Measurements from ENCODE around the gene KRTAP10-6.
"Not testable (repeated sequence)": the region's sequence is repeated elsewhere in the genome, so short reads cannot be mapped to it uniquely, and the experiment has no call there.

The KRTAP10-6 gene

DNA sequence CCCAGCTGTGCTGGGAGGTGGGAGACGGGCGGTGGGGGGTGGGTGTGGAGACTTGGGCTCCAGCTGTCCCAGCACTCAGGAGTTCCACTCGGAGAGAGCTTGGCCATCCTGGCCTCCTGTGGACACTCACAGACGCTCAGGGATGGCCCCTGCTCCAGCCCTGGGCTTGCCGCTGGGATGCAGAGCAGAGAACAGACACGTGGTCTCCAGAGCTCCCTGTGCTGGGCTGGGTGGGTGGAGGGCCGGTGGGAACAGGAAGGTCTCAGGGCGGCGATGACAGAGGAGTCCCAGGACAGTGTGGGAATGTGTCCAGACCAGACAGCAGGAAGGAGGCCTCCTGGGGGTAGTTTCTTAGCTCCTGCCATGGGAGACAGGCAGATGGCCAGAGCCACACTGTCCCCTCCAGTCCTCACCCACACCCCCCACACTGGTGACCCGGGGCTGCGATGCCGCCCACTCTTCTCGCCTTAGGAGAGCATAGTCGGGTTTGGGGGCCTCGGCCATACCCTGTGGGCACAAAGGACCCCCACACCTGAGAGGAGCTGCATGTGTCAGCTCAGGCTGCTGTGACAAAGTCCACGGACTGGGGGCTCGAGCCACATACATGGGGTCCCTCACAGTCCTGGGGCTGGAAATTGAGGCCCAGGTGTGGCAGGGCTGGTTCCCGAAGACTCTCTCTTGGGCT, 36.5 kb upstream of the KRTAP10-6 start:
- DNase-seq (ENCODE audit: insufficient read length, low spot score) (no peak), FAIRE-seq (no peak)
- TF ChIP-seq TAF1 (IDR thresholded peaks at IDR 0.05; ENCODE audit: low read depth, low read length) (no peak), POLR2AphosphoS5 (IDR thresholded peaks at IDR 0.05; ENCODE audit: low read depth, low read length) (no peak), POLR2A (IDR thresholded peaks at IDR 0.05; ENCODE audit: low read depth, low read length) (no peak), PAX5 (IDR thresholded peaks at IDR 0.05; ENCODE audit: insufficient read depth, low read length, severe bottlenecking) (no peak), POU2F2 (IDR thresholded peaks at IDR 0.05; ENCODE audit: low read depth, low read length) (no peak), SPI1 (IDR thresholded peaks at IDR 0.05; ENCODE audit: low read depth, low read length) (no peak)

- FAIRE-seq; DNase-seq (ENCODE audit: insufficient read length, low spot score): not testable (repeated sequence)
Observed at GRCh38 chr21:44627831-44628233, 35.5 kb upstream of the KRTAP10-6 start.

DNA sequence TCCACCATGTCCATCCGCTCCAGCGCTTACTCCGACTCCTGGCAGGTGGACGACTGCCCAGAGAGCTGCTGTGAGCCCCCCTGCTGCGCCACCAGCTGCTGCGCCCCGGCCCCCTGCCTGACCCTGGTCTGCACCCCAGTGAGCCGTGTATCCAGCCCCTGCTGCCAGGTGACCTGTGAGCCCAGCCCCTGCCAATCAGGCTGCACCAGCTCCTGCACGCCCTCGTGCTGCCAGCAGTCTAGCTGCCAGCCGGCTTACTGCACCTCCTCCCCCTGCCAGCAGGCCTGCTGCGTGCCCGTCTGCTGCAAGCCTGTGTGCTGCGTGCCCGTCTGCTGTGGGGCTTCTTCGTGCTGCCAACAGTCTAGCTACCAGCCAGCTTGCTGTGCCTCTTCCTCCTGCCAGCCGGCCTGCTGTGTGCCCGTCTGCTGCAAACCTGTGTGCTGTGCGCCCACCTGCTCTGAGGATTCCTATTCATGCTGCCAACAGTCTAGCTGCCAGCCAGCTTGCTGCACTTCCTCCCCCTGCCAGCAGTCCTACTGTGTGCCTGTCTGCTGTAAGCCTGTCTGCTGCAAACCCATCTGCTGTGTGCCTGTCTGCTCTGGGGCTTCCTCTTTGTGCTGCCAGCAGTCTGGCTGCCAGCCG, 35.0 kb upstream of the KRTAP10-6 start:
- FAIRE-seq; DNase-seq (ENCODE audit: insufficient read length, low spot score): not testable (repeated sequence)

DNA sequence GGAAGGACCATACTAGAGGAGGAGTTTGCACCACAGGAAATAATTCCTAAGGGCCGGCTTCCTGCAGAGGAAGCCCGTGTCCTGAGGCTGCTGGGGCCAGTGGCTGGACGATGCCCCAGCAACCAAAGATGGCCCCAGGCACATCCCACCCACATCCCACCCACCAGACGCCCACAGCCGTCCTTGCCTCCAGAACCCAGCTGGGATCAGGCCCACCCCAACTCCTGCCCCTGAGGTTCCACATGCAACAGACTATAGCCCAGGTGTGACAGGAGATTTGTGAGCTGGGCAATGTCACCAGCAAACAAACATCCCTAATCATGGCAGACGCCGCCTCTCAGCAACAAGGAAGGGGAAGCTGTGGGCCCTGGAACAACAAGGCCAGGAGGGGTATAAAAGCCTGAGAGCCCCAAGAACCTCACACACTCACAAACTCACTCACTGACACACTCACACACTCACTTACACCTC, 34.4 kb upstream of the KRTAP10-6 start, which contains the start of gene KRTAP10-9:
Gene KRTAP10-9, plus strand, starts transcription at position 421 of the 471 bp plus-strand sequence. CDS start 79 bp downstream, outside the sequence.
- FAIRE-seq (no peak), DNase-seq (ENCODE audit: insufficient read length, low spot score) (no peak)
- no peak for TF ChIP-seq POLR2A (IDR thresholded peaks at IDR 0.05; ENCODE audit: low read depth, low read length)
- no peak for TF ChIP-seq POU2F2 (IDR thresholded peaks at IDR 0.05; ENCODE audit: low read depth, low read length)
- TF ChIP-seq PAX5 (IDR thresholded peaks at IDR 0.05; ENCODE audit: insufficient read depth, low read length, severe bottlenecking), result no peak
- no peak for TF ChIP-seq SPI1 (IDR thresholded peaks at IDR 0.05; ENCODE audit: low read depth, low read length)
- TF ChIP-seq POLR2AphosphoS5 (IDR thresholded peaks at IDR 0.05; ENCODE audit: low read depth, low read length), result no peak
- TF ChIP-seq TAF1 (IDR thresholded peaks at IDR 0.05; ENCODE audit: low read depth, low read length), result no peak

DNA sequence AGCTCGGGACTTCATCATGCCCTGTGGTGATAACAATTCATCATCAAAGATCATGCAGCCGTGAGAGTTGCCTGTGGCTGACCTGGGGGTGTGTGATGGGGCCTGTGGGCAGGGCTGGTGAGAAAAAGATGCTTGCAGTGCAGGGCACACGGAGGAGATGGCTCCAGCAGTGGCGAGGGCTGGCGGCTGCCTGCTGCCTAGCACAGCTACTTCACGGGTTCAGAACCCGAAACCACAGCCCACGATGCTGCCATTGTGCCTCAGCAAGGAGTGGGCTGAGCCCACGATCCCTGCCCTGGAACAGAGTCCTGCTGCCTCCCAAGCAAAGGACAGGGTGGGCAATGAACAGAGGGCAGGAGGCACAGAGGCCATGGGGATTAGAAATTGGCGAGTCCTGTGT, 34.0 kb upstream of the KRTAP10-6 start:
- no peak for TF ChIP-seq SPI1 (IDR thresholded peaks at IDR 0.05; ENCODE audit: low read depth, low read length)
- no peak for TF ChIP-seq POLR2A (IDR thresholded peaks at IDR 0.05; ENCODE audit: low read depth, low read length)
- no peak for TF ChIP-seq POLR2AphosphoS5 (IDR thresholded peaks at IDR 0.05; ENCODE audit: low read depth, low read length)
- no peak for TF ChIP-seq PAX5 (IDR thresholded peaks at IDR 0.05; ENCODE audit: insufficient read depth, low read length, severe bottlenecking)
- no peak for TF ChIP-seq TAF1 (IDR thresholded peaks at IDR 0.05; ENCODE audit: low read depth, low read length)
- no peak for TF ChIP-seq POU2F2 (IDR thresholded peaks at IDR 0.05; ENCODE audit: low read depth, low read length)
- no peak for DNase-seq (ENCODE audit: insufficient read length, low spot score)
- FAIRE-seq, result no peak

- FAIRE-seq (no peak), DNase-seq (ENCODE audit: insufficient read length, low spot score) (no peak)
- TF ChIP-seq SPI1 (IDR thresholded peaks at IDR 0.05; ENCODE audit: low read depth, low read length) (no peak), PAX5 (IDR thresholded peaks at IDR 0.05; ENCODE audit: insufficient read depth, low read length, severe bottlenecking) (no peak), POLR2A (IDR thresholded peaks at IDR 0.05; ENCODE audit: low read depth, low read length) (no peak), POU2F2 (IDR thresholded peaks at IDR 0.05; ENCODE audit: low read depth, low read length) (no peak), TAF1 (IDR thresholded peaks at IDR 0.05; ENCODE audit: low read depth, low read length) (no peak), POLR2AphosphoS5 (IDR thresholded peaks at IDR 0.05; ENCODE audit: low read depth, low read length) (no peak)
Observed at GRCh38 chr21:44625756-44626155, 33.5 kb upstream of the KRTAP10-6 start.

- DNase-seq (ENCODE audit: insufficient read length, low spot score) (no peak), FAIRE-seq (no peak)
- TF ChIP-seq PAX5 (IDR thresholded peaks at IDR 0.05; ENCODE audit: insufficient read depth, low read length, severe bottlenecking) (no peak), TAF1 (IDR thresholded peaks at IDR 0.05; ENCODE audit: low read depth, low read length) (no peak), POLR2AphosphoS5 (IDR thresholded peaks at IDR 0.05; ENCODE audit: low read depth, low read length) (no peak), POU2F2 (IDR thresholded peaks at IDR 0.05; ENCODE audit: low read depth, low read length) (no peak), SPI1 (IDR thresholded peaks at IDR 0.05; ENCODE audit: low read depth, low read length) (no peak), POLR2A (IDR thresholded peaks at IDR 0.05; ENCODE audit: low read depth, low read length) (no peak)
Observed at GRCh38 chr21:44623575-44623974, 31.3 kb upstream of the KRTAP10-6 start.

GRCh38 chr21:44619886-44620285, 27.6 kb upstream of the KRTAP10-6 start:
- FAIRE-seq (no peak), DNase-seq (ENCODE audit: insufficient read length, low spot score) (no peak)
- TF ChIP-seq SPI1 (IDR thresholded peaks at IDR 0.05; ENCODE audit: low read depth, low read length), result no peak
- TF ChIP-seq POLR2AphosphoS5 (IDR thresholded peaks at IDR 0.05; ENCODE audit: low read depth, low read length), result no peak
- no peak for TF ChIP-seq POLR2A (IDR thresholded peaks at IDR 0.05; ENCODE audit: low read depth, low read length)
- TF ChIP-seq POU2F2 (IDR thresholded peaks at IDR 0.05; ENCODE audit: low read depth, low read length), result no peak
- TF ChIP-seq PAX5 (IDR thresholded peaks at IDR 0.05; ENCODE audit: insufficient read depth, low read length, severe bottlenecking), result no peak
- TF ChIP-seq TAF1 (IDR thresholded peaks at IDR 0.05; ENCODE audit: low read depth, low read length), result no peak

GRCh38 chr21:44618909-44619308, 26.6 kb upstream of the KRTAP10-6 start:
- DNase-seq (ENCODE audit: insufficient read length, low spot score) (no peak), FAIRE-seq (no peak)
- TF ChIP-seq TAF1 (IDR thresholded peaks at IDR 0.05; ENCODE audit: low read depth, low read length) (no peak), SPI1 (IDR thresholded peaks at IDR 0.05; ENCODE audit: low read depth, low read length) (no peak), PAX5 (IDR thresholded peaks at IDR 0.05; ENCODE audit: insufficient read depth, low read length, severe bottlenecking) (no peak), POLR2AphosphoS5 (IDR thresholded peaks at IDR 0.05; ENCODE audit: low read depth, low read length) (no peak), POU2F2 (IDR thresholded peaks at IDR 0.05; ENCODE audit: low read depth, low read length) (no peak), POLR2A (IDR thresholded peaks at IDR 0.05; ENCODE audit: low read depth, low read length) (no peak)

GRCh38 chr21:44618504-44618903, 26.2 kb upstream of the KRTAP10-6 start:
- TF ChIP-seq SPI1 (IDR thresholded peaks at IDR 0.05; ENCODE audit: low read depth, low read length) (no peak), TAF1 (IDR thresholded peaks at IDR 0.05; ENCODE audit: low read depth, low read length) (no peak), POLR2A (IDR thresholded peaks at IDR 0.05; ENCODE audit: low read depth, low read length) (no peak), POLR2AphosphoS5 (IDR thresholded peaks at IDR 0.05; ENCODE audit: low read depth, low read length) (no peak)
- FAIRE-seq (no peak), DNase-seq (ENCODE audit: insufficient read length, low spot score) (no peak)
